SK-N-SH treated with all-trans-retinoic acid at 6 μM for 48 hours (cell line): ENCODE results near the gene EPB41.

Experiments used
- ATAC-seq: fragments of 200-7000 bp; cut with Tn5 transposase; 3 replicates; pipeline ENCODE4 v1.9.1; 2020; ENCODE audit warnings: mild to moderate bottlenecking, moderate library complexity
- BACH2 ChIP-seq: fragments of 250-450 bp; sonication (Bioruptor Pico); IDR thresholded peaks from 2 replicates; pipeline ENCODE4 v1.9.0; 2021; ENCODE audit warnings: mild to moderate bottlenecking, borderline replicate concordance
- CSDC2 ChIP-seq: fragments of 250-450 bp; sonication (Bioruptor Pico); IDR thresholded peaks from 2 replicates; pipeline ENCODE4 v1.5.0; 2020; ENCODE audit warnings: mild to moderate bottlenecking, moderate library complexity
- ESRRG ChIP-seq: fragments of 250-450 bp; sonication (Bioruptor Pico); IDR thresholded peaks from 2 replicates; pipeline ENCODE4 v1.6.1; 2021; ENCODE audit warnings: mild to moderate bottlenecking
- ISL1 ChIP-seq: fragments of 250-450 bp; sonication (Bioruptor Pico); IDR thresholded peaks from 2 replicates; pipeline ENCODE4 v2.1.2; 2022; ENCODE audit warnings: mild to moderate bottlenecking, moderate library complexity
- OSR1 ChIP-seq: fragments of 250-450 bp; sonication (Bioruptor Pico); IDR thresholded peaks from 2 replicates; pipeline ENCODE4 v1.8.0; 2022; ENCODE audit warnings: moderate library complexity, mild to moderate bottlenecking, inconsistent platforms
- PPARA ChIP-seq: fragments of 250-450 bp; sonication (Bioruptor Pico); IDR thresholded peaks from 2 replicates; pipeline ENCODE4 v1.5.0; 2020; ENCODE audit warnings: mild to moderate bottlenecking, borderline replicate concordance
- RARB ChIP-seq: fragments of 250-450 bp; sonication (Bioruptor Pico); IDR thresholded peaks from 2 replicates; pipeline ENCODE4 v1.8.0; 2021; ENCODE audit warnings: mild to moderate bottlenecking, moderate library complexity
- SNAI2 ChIP-seq: fragments of 250-450 bp; sonication (Bioruptor Pico); IDR thresholded peaks from 2 replicates; pipeline ENCODE4 v1.5.0; 2020; ENCODE audit warnings: mild to moderate bottlenecking, moderate library complexity
- TOX ChIP-seq: fragments of 250-450 bp; sonication (Bioruptor Pico); IDR thresholded peaks from 2 replicates; pipeline ENCODE4 v1.8.0; 2021; ENCODE audit warnings: mild to moderate bottlenecking, moderate library complexity, borderline replicate concordance
- ZC3H10 ChIP-seq: fragments of 250-450 bp; sonication (Bioruptor Pico); IDR thresholded peaks from 2 replicates; pipeline ENCODE4 v1.5.1; 2021; ENCODE audit warnings: mild to moderate bottlenecking, moderate library complexity
- ZFP3 ChIP-seq: fragments of 250-450 bp; sonication (Bioruptor Pico); IDR thresholded peaks from 2 replicates; pipeline ENCODE4 v1.5.0; 2020; ENCODE audit warnings: mild to moderate bottlenecking, moderate library complexity
- ZFP30 ChIP-seq: fragments of 450-650 bp; formaldehyde crosslinking; IDR thresholded peaks from 2 replicates; pipeline ENCODE4 v1.5.0; 2022; ENCODE audit warnings: mild to moderate bottlenecking, moderate library complexity
- ZNF565 ChIP-seq: fragments of 450-650 bp; formaldehyde crosslinking; conservative IDR thresholded peaks from 2 replicates; pipeline ENCODE4 v1.5.0; 2020; ENCODE audit warnings: low read depth, mild to moderate bottlenecking, moderate library complexity
- ZNF8 ChIP-seq: fragments of 450-650 bp; formaldehyde crosslinking; IDR thresholded peaks from 2 replicates; pipeline ENCODE4 v1.5.0; 2020; ENCODE audit warnings: mild to moderate bottlenecking, moderate library complexity
- TF ChIP-seq, protein P1 (sequence below): fragments of 250-450 bp; sonication (Bioruptor Pico); IDR thresholded peaks from 2 replicates; pipeline ENCODE4 v1.8.0; 2020; ENCODE audit warnings: mild to moderate bottlenecking, moderate library complexity, borderline replicate concordance
- TF ChIP-seq, protein P2 (sequence below): fragments of 250-450 bp; sonication (Bioruptor Pico); IDR thresholded peaks from 2 replicates; pipeline ENCODE4 v1.5.0; 2020; ENCODE audit warnings: mild to moderate bottlenecking, moderate library complexity
- TF ChIP-seq, protein P3 (sequence below): fragments of 250-450 bp; sonication (Bioruptor Pico); IDR thresholded peaks from 2 replicates; pipeline ENCODE4 v1.5.1; 2020; ENCODE audit warnings: low read depth, mild to moderate bottlenecking, moderate library complexity
- TF ChIP-seq, protein P4 (sequence below): fragments of 250-450 bp; sonication (Bioruptor Pico); IDR thresholded peaks from 2 replicates; pipeline ENCODE4 v1.5.1; 2021; ENCODE audit warnings: mild to moderate bottlenecking, moderate library complexity
- TF ChIP-seq, protein P5 (sequence below): fragments of 250-450 bp; sonication (Bioruptor Pico); IDR thresholded peaks from 2 replicates; pipeline ENCODE4 v1.8.0; 2021; ENCODE audit warnings: low read depth, mild to moderate bottlenecking, moderate library complexity, borderline replicate concordance

EPB41 gene

DNA sequence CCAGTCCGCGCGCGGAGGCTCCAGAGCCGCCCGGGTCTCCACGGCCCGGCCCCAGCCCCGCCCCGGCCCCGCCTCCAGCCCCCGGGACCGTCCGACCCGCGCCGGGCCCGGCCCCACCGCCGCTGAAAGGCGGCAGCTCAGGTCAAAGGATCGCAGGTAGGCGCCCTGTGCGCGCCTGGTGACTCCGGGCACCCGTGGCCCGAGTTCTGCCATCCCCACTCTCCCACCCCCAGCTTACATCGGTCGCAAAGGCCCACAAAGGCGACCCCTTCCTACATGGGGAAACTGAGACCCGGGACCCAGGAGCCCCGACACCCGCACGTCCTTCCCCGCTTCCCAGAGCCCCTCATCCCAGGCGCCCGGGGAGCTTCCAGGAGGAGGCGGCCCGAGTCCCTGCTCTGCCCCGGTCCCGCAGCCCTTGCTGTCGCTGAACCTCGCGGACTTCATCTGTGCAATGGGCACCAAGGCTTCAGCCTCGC lies 209.6 kb downstream of the EPB41 start, which contains the start of gene TMEM200B (continued):
- TF ChIP-seq, protein P1, sequence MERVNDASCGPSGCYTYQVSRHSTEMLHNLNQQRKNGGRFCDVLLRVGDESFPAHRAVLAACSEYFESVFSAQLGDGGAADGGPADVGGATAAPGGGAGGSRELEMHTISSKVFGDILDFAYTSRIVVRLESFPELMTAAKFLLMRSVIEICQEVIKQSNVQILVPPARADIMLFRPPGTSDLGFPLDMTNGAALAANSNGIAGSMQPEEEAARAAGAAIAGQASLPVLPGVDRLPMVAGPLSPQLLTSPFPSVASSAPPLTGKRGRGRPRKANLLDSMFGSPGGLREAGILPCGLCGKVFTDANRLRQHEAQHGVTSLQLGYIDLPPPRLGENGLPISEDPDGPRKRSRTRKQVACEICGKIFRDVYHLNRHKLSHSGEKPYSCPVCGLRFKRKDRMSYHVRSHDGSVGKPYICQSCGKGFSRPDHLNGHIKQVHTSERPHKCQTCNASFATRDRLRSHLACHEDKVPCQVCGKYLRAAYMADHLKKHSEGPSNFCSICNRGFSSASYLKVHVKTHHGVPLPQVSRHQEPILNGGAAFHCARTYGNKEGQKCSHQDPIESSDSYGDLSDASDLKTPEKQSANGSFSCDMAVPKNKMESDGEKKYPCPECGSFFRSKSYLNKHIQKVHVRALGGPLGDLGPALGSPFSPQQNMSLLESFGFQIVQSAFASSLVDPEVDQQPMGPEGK (CRISPR knock-in tag): no peak
- TF ChIP-seq ESRRG (CRISPR knock-in tag): no peak
- no peak for TF ChIP-seq ZFP3 (CRISPR knock-in tag)
- TF ChIP-seq, protein P2, sequence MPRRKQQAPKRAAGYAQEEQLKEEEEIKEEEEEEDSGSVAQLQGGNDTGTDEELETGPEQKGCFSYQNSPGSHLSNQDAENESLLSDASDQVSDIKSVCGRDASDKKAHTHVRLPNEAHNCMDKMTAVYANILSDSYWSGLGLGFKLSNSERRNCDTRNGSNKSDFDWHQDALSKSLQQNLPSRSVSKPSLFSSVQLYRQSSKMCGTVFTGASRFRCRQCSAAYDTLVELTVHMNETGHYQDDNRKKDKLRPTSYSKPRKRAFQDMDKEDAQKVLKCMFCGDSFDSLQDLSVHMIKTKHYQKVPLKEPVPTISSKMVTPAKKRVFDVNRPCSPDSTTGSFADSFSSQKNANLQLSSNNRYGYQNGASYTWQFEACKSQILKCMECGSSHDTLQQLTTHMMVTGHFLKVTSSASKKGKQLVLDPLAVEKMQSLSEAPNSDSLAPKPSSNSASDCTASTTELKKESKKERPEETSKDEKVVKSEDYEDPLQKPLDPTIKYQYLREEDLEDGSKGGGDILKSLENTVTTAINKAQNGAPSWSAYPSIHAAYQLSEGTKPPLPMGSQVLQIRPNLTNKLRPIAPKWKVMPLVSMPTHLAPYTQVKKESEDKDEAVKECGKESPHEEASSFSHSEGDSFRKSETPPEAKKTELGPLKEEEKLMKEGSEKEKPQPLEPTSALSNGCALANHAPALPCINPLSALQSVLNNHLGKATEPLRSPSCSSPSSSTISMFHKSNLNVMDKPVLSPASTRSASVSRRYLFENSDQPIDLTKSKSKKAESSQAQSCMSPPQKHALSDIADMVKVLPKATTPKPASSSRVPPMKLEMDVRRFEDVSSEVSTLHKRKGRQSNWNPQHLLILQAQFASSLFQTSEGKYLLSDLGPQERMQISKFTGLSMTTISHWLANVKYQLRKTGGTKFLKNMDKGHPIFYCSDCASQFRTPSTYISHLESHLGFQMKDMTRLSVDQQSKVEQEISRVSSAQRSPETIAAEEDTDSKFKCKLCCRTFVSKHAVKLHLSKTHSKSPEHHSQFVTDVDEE: no peak
- no peak for TF ChIP-seq SNAI2 (CRISPR knock-in tag)

DNA sequence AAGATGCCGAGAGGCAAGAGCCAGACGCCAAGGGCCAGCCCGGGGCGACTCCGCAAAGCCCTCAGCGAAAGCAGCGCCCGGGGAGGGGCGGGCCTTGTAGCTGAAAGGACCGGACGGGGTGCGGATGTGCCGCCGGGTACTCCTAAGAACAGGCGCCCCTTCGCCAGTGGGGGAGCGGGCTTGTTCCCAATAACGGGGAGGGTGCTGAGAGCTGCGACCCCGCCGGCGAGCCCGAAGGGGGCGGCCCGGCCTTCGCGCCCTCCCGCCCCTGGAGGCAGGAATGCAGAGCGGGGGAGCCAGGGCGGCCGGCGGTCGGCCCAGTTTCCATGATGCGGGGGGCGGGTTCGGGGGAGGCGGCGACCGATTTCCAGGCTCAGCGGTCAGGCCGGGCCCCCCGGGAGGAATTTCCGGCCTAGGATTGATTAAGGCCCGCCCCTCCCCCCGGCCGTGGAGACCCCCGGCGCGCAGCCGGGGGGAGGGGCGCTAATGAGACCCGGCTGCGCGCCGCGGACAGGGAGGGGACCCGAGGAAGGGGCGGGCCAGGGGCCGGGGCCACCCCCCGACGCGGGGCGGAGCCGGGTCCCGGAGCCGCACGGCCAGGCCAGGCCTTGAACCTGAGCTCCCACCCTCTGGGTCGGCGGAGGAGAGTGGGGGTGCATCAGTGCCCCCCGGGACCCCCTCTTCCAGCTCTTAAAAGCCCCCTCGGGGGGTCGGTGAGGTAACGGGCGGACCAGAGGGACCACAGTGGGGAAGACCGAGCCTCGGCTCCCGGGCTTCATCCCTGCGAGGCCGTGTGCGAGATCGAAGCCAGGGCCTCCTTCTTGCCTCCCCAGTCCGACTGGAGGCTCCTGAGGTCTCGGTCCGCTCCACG lies 210.2 kb downstream of the EPB41 start:
- ATAC-seq: peak; percentile 79

DNA sequence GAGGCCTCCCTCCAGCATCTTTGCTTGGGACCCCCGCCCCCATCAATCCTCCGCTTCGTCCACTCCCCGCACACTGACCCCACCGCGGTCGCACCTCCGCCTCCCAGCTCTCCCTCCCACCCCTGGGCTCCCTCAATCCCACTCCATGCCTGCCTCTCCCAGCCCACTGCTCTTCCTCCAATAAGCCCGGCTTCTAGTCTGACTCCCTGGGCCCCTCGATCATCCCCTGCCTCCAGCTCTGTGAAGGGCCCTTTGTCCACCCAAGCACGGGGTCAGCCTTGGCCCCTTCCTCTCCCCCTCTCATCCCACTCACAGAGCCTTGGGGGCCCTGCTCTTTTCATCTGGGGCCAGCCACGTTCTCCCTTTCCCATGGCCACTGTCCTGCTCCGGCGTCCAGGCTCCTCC lies 210.9 kb downstream of the EPB41 start:
- no peak for ATAC-seq
- TF ChIP-seq RARB (CRISPR knock-in tag) (no peak), CSDC2 (no peak), BACH2 (no peak)

More for the DNA sequence above, 210.2 kb downstream of the EPB41 start:
- TF ChIP-seq, protein P1 (CRISPR knock-in tag): peak; percentile 88
- TF ChIP-seq, protein P3, sequence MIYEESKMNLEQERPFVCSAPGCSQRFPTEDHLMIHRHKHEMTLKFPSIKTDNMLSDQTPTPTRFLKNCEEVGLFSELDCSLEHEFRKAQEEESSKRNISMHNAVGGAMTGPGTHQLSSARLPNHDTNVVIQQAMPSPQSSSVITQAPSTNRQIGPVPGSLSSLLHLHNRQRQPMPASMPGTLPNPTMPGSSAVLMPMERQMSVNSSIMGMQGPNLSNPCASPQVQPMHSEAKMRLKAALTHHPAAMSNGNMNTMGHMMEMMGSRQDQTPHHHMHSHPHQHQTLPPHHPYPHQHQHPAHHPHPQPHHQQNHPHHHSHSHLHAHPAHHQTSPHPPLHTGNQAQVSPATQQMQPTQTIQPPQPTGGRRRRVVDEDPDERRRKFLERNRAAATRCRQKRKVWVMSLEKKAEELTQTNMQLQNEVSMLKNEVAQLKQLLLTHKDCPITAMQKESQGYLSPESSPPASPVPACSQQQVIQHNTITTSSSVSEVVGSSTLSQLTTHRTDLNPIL (CRISPR knock-in tag): no peak

DNA sequence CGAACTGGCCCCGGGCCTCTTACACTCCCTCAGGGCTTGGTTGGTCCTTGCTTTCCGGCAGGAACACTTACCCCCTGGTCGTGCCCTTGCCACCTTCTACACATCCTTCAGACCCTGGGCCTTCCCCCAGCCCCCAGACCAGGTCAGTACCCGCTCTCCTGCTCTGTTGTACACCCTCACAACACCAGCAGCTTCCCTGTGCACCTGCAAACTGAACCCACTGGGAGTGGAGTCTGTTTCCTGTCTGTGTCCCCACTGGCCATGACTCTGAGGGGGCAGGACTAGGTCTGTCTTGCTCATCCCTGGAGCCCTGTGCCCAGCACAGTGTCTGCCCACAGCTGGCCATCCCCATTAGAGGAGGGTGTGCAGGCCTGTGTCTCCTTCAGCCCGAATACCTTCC lies 211.4 kb downstream of the EPB41 start:
- no peak for ATAC-seq
- TF ChIP-seq PPARA (CRISPR knock-in tag) (no peak), ZNF565 (no peak), ZFP3 (CRISPR knock-in tag) (no peak), CSDC2 (no peak), OSR1 (CRISPR knock-in tag) (no peak), ZFP30 (CRISPR knock-in tag) (no peak), BACH2 (no peak), ZNF8 (CRISPR knock-in tag) (no peak), ISL1 (CRISPR knock-in tag) (no peak), TOX (no peak), ZC3H10 (CRISPR knock-in tag) (no peak)
- TF ChIP-seq, protein P3 (CRISPR knock-in tag): no peak
- TF ChIP-seq, protein P1 (CRISPR knock-in tag): no peak
- TF ChIP-seq, protein P4, sequence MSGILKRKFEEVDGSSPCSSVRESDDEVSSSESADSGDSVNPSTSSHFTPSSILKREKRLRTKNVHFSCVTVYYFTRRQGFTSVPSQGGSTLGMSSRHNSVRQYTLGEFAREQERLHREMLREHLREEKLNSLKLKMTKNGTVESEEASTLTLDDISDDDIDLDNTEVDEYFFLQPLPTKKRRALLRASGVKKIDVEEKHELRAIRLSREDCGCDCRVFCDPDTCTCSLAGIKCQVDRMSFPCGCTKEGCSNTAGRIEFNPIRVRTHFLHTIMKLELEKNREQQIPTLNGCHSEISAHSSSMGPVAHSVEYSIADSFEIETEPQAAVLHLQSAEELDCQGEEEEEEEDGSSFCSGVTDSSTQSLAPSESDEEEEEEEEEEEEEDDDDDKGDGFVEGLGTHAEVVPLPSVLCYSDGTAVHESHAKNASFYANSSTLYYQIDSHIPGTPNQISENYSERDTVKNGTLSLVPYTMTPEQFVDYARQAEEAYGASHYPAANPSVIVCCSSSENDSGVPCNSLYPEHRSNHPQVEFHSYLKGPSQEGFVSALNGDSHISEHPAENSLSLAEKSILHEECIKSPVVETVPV (CRISPR knock-in tag): no peak
- TF ChIP-seq, protein P5, sequence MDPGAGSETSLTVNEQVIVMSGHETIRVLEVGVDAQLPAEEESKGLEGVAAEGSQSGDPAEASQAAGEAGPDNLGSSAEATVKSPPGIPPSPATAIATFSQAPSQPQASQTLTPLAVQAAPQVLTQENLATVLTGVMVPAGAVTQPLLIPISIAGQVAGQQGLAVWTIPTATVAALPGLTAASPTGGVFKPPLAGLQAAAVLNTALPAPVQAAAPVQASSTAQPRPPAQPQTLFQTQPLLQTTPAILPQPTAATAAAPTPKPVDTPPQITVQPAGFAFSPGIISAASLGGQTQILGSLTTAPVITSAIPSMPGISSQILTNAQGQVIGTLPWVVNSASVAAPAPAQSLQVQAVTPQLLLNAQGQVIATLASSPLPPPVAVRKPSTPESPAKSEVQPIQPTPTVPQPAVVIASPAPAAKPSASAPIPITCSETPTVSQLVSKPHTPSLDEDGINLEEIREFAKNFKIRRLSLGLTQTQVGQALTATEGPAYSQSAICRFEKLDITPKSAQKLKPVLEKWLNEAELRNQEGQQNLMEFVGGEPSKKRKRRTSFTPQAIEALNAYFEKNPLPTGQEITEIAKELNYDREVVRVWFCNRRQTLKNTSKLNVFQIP (CRISPR knock-in tag): no peak
- TF ChIP-seq, all 23 proteins: peak for 0
